Measurements from ENCODE around the gene ISCU. TPM values are rescaled to one million over a fixed set of nuclear protein-coding genes. Genes with fewer than 3 reads are reported as not detected.
"Not testable (repeated sequence)": the region's sequence is repeated elsewhere in the genome, so short reads cannot be mapped to it uniquely, and the experiment has no call there.

Gene ISCU
- polyA plus RNA-seq, 1 of the 3 experiments (the other 2 are of a cell fraction) = 165 TPM

DNA sequence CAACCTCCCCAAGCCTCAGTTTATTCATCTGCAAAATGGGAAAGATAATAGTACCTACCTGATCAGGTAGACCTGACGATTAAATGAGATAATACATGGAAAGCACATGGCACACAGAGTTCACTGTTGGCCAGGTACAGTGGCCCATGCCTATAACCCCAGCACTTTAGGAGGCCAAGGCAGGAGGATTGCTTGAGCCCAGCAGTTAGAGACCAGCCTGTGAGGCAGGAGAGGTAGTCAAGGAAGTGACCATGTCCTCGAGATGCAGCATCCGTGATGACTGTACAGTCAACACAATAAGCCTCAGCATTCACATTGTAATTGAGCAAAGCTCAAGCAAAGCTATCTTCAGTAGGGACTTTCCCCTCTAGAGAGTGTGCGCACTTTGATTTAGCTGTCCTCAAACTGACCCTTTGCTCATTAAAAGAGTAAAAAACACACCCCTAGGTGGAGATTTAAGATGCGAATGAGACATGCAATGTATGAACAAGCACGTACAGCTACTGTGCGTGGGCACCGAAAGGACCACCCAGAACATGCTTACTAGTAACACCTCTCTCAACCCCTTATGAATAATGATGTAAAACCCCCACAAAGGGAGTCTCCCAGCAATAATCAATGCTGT lies 9.9 kb downstream of the ISCU start (continued):
- TF ChIP-seq GABPA (IDR thresholded peaks at IDR 0.05; ENCODE audit: low read depth) (no peak), RAD21 (IDR thresholded peaks at IDR 0.05; ENCODE audit: low read length) (no peak)

DNA sequence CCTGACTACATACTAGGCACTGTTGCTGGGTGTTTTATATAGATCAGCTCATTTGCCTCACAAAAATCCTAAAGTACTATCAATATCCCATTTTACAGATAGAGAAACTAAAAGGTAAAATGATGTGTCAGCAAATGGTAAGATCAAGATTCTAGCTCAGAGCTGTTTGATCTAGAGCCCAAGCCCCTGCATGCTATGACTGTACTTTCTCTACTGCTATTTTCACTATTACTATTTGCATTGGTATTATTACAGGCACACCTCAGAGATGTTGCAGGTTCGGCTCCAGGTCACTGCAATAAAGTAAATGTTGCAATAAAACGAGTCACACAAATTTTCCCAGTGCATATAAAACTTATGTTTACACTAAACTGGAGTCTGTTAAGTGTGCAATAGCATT lies 10.9 kb downstream of the ISCU start:
- H3K27ac ChIP-seq (ENCODE audit: low read depth in 2 of 2, low read length in 1 of 2) = no peak overlapping the region
- POLR2A ChIA-PET = no interaction called here
- no peaks in the 10 kb centered on the region for H3K9me3 ChIP-seq

DNA sequence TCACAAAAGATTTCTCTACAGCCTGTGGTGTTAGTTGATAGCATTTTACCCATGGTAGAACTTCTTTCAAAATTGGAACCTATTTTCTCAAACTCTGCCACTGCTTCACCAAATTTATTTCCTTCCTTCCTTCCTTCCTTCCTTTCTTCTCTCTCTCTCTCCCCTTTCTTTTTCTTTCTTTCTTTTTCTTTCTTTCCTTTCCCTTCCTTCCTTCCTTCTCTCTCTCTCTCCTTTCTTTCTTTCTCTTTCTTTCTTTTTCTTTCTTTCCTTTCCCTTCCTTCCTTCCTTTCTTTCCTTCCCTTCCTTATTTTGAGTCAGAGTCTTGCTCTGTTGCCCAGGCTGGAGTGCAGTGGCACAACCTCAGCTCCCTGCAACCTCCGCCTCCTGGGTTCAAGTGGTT lies 11.9 kb downstream of the ISCU start:
- POLR2A ChIA-PET = not testable (repeated sequence)

More for the DNA sequence above, 10.9 kb downstream of the ISCU start:
- H3K4me2 ChIP-seq = no peak overlapping the region
- peaks cover 0 to 5% of the 10 kb centered on the region in 2 experiments; a peak in 1 of 4 replicates for H3K4me1 ChIP-seq (ENCODE audit: control insufficient read depth in 1 of 2, insufficient read depth in 2 of 2, low read depth in 1 of 2, low read length in 1 of 2)
- H3K79me2 ChIP-seq (ENCODE audit: insufficient read depth) = no peaks in the 10 kb centered on the region
- no peak overlapping the region for H2AFZ ChIP-seq (ENCODE audit: low read depth)
- H3K27me3 ChIP-seq (ENCODE audit: insufficient read depth) = no peaks in the 10 kb centered on the region
- H3F3A ChIP-seq (replicated peaks; ENCODE audit: insufficient read depth) = no peaks in the 10 kb centered on the region
- no peaks in the 10 kb centered on the region for H3K9me2 ChIP-seq
- H3K9ac ChIP-seq = no peak overlapping the region
- H4K20me1 ChIP-seq (ENCODE audit: insufficient read depth) = no peaks in the 10 kb centered on the region
- CTCF ChIA-PET = interaction anchor here (0.9 to 16.0 kb wide), 2 partner anchors 42 to 232 kb away, joined by 3 to 503 read pairs; no protein-coding TSS in a partner anchor
- WGBS (ENCODE audit: low lambda C conversion rate) = 59% methylated on average over 2 of the region's 2 CpGs
- no peak overlapping the region for H3K4me3 ChIP-seq (ENCODE audit: low read depth in 2 of 2, low read length in 1 of 2)
- H3K36me3 ChIP-seq (replicated peaks in 1 of 2; ENCODE audit: control insufficient read depth in 1 of 2, insufficient read depth in 2 of 2, low read length in 1 of 2) = peaks cover 14 to 15% of the 10 kb centered on the region in 2 experiments
- DNase-seq = no peak
- no peak for TF ChIP-seq FOXM1 (IDR thresholded peaks at IDR 0.05; ENCODE audit: low read depth)

DNA sequence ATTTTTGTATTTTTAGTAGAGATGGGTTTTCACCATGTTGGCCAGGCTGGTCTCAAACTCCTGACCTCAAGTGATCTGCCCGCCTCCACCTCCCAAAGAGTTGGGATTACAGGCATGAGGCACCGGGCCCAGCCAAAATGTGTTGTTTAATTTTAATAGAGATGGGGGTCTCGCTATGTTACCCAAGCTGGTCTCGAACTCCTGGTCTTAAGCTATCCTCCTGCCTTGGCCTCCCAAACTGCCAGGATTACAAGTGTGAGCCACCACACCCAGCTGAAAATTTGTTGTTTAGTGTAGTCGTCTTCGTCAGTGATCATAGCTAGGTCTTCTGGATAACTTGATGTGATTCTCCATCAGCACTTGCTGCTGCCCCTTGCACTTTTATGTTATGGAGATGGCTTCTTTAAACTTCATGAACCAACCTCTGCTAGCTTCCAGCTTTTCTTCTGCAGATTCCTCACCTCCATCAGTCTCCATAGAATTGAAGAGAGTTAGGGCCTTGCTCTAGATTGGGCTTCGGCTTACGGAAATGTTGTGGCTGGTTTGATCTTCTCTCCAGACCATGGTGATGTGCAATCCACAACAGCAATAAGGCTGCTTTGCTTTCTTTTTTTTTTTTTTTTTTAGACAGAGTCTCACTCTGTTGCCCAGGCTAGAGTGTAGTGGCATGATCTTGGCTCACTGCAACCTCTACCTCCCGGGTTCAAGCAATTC lies 13.0 kb downstream of the ISCU start:
- no peak overlapping the region for H3K9ac ChIP-seq
- H3K36me3 ChIP-seq (replicated peaks in 1 of 2; ENCODE audit: control insufficient read depth in 1 of 2, insufficient read depth in 2 of 2, low read length in 1 of 2) = no peaks in the 10 kb centered on the region
- peaks cover 0 to 5% of the 10 kb centered on the region in 2 experiments; a peak in 1 of 4 replicates for H3K4me1 ChIP-seq (ENCODE audit: control insufficient read depth in 1 of 2, insufficient read depth in 2 of 2, low read depth in 1 of 2, low read length in 1 of 2)
- H3F3A ChIP-seq (replicated peaks; ENCODE audit: insufficient read depth) = no peaks in the 10 kb centered on the region
- CTCF ChIA-PET = interaction anchor here (1.0 to 3.7 kb wide), 3 partner anchors 8 to 42 kb away, joined by 3 to 46 read pairs (median 3); no protein-coding TSS in a partner anchor
- H3K9me2 ChIP-seq = no peaks in the 10 kb centered on the region
- no peaks in the 10 kb centered on the region for H3K9me3 ChIP-seq
- no peak for DNase-seq
- H4K20me1 ChIP-seq (ENCODE audit: insufficient read depth) = no peaks in the 10 kb centered on the region
- no peak overlapping the region for H3K4me3 ChIP-seq (ENCODE audit: low read depth in 2 of 2, low read length in 1 of 2)
- 85% methylated on average over 9 of the region's 9 CpGs for WGBS (ENCODE audit: low lambda C conversion rate)
- no peak overlapping the region for H3K27ac ChIP-seq (ENCODE audit: low read depth in 2 of 2, low read length in 1 of 2)
- no peak overlapping the region for H3K4me2 ChIP-seq
- POLR2A ChIA-PET = no interaction called here
- H3K79me2 ChIP-seq (ENCODE audit: insufficient read depth) = no peaks in the 10 kb centered on the region
- TF ChIP-seq NFIC (IDR thresholded peaks at IDR 0.05; ENCODE audit: borderline replicate concordance) = no peak
- TF ChIP-seq, protein P1, sequence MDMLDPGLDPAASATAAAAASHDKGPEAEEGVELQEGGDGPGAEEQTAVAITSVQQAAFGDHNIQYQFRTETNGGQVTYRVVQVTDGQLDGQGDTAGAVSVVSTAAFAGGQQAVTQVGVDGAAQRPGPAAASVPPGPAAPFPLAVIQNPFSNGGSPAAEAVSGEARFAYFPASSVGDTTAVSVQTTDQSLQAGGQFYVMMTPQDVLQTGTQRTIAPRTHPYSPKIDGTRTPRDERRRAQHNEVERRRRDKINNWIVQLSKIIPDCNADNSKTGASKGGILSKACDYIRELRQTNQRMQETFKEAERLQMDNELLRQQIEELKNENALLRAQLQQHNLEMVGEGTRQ (IDR thresholded peaks at IDR 0.05; ENCODE audit: borderline replicate concordance, low read depth, low read length) = no peak
- no peak for TF ChIP-seq CHD2 (IDR thresholded peaks at IDR 0.05; ENCODE audit: low read length, partially characterized antibody)
- no peak for TF ChIP-seq EZH2phosphoT487 (IDR thresholded peaks at IDR 0.05; ENCODE audit: borderline replicate concordance, low read depth)
- TF ChIP-seq JUND (IDR thresholded peaks at IDR 0.05) = no peak
- TF ChIP-seq RAD21 (IDR thresholded peaks at IDR 0.05; ENCODE audit: low read length) = no peak
- TF ChIP-seq, protein P2, sequence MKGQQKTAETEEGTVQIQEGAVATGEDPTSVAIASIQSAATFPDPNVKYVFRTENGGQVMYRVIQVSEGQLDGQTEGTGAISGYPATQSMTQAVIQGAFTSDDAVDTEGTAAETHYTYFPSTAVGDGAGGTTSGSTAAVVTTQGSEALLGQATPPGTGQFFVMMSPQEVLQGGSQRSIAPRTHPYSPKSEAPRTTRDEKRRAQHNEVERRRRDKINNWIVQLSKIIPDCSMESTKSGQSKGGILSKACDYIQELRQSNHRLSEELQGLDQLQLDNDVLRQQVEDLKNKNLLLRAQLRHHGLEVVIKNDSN (IDR thresholded peaks at IDR 0.05; ENCODE audit: borderline replicate concordance, low read depth) = no peak
- TF ChIP-seq EP300 (IDR thresholded peaks at IDR 0.05; ENCODE audit: borderline replicate concordance in 1 of 2, low read depth in 1 of 2, low read length in 1 of 2) = no peak
- H2AFZ ChIP-seq (ENCODE audit: low read depth) = no peak overlapping the region
- no peaks in the 10 kb centered on the region for H3K27me3 ChIP-seq (ENCODE audit: insufficient read depth)

More for the DNA sequence above, 11.9 kb downstream of the ISCU start:
- not testable (repeated sequence) for H3K9me3 ChIP-seq; H3K36me3 ChIP-seq (replicated peaks in 1 of 2; ENCODE audit: control insufficient read depth in 1 of 2, insufficient read depth in 2 of 2, low read length in 1 of 2); H3K9ac ChIP-seq; DNase-seq; H3K9me2 ChIP-seq; H3F3A ChIP-seq (replicated peaks; ENCODE audit: insufficient read depth); H3K4me1 ChIP-seq (ENCODE audit: control insufficient read depth in 1 of 2, insufficient read depth in 2 of 2, low read depth in 1 of 2, low read length in 1 of 2); H3K27me3 ChIP-seq (ENCODE audit: insufficient read depth); H3K4me2 ChIP-seq; H2AFZ ChIP-seq (ENCODE audit: low read depth); H3K27ac ChIP-seq (ENCODE audit: low read depth in 2 of 2, low read length in 1 of 2); H3K4me3 ChIP-seq (ENCODE audit: low read depth in 2 of 2, low read length in 1 of 2); H3K79me2 ChIP-seq (ENCODE audit: insufficient read depth); H4K20me1 ChIP-seq (ENCODE audit: insufficient read depth)
- WGBS (ENCODE audit: low lambda C conversion rate) = 100% methylated on average over 1 of the region's 1 CpG
- CTCF ChIA-PET = interaction anchor here (1.0 to 16.0 kb wide), 2 partner anchors 13 to 41 kb away, joined by 3 to 503 read pairs; no protein-coding TSS in a partner anchor

Data from SK-N-SH (cell line).